ENCODE data around the gene SUPT5H. TPM values are rescaled to one million over a fixed set of nuclear protein-coding genes. Genes with fewer than 3 reads are reported as not detected.

The SUPT5H gene
- polyA plus RNA-seq, 1 donor from 2014 or later, result 92.5 TPM

DNA sequence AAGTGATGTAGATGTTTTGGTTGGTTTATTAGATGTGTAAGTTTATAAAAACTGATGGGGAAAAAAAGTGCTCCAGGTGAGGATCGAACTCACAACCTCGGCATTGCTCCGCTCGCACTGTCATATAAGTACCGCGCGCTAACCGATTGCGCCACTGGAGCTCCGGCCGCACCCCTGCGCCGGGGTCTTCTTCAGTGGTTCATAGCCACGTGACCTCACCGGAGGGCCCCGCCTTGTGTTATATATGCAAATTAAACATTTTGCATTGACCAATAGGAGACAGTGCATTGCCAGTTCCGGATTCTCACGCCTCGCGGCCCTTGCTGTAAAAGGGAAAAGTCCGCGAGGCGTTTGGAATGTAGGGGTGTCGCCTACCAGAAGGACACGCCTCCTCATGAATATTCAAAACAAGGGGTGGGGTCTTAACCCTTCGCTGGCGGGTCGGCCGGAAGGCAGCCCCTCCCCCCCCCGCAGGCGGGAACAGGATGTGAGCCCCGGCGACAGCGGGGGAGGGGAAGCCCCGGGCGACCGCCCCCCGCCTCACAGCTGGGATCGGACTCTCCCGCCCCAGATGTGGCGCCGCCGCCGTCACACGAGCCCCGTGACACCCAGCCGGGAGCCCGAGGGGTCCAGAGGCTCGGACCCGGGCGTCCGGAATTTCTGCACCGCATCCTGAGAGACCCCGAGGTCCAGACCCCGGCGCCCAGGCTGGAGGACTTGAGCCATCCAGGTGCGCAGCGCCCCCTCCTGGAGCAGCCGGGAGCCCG lies 33.1 kb upstream of the SUPT5H start, which contains the start of gene PLEKHG2:
Gene PLEKHG2 (plus strand): TSS at position 570 of the 767 bp plus-strand sequence. CDS start 1,418 bp downstream, outside the sequence.
- Histone ChIP-seq H3K79me2 (replicated peaks; ENCODE audit: insufficient read depth, low read length) (peaks cover 27% of the 10 kb centered on the region), H3K4me3 (ENCODE audit: low read length) (peak within 1 kb of the TSS; percentile 89), H3K9me3 (ENCODE audit: low read length) (no peaks in the 10 kb centered on the region), H3K4me2 (ENCODE audit: low read length) (peak within 1 kb of the TSS; percentile 97), H3K27ac (ENCODE audit: low read length) (peak within 1 kb of the TSS; percentile 99), H3K36me3 (ENCODE audit: insufficient read depth, low read length) (no peaks in the 10 kb centered on the region), H3F3A (ENCODE audit: insufficient read depth, low read length, poor library complexity, severe bottlenecking) (no peaks in the 10 kb centered on the region), H3K9ac (ENCODE audit: low read length) (peak within 1 kb of the TSS; percentile 100), H3K9me2 (ENCODE audit: insufficient read depth, low read length) (no peaks in the 10 kb centered on the region), H3K27me3 (ENCODE audit: insufficient read depth, low read depth, low read length) (peaks cover 34% of the 10 kb centered on the region), H2AFZ (ENCODE audit: low read depth, low read length) (peak within 1 kb of the TSS; percentile 73), H4K20me1 (ENCODE audit: insufficient read depth) (no peaks in the 10 kb centered on the region)
- TF ChIP-seq EZH2 (IDR thresholded peaks at IDR 0.05; ENCODE audit: borderline replicate concordance, insufficient read depth, low read length, poor library complexity, severe bottlenecking) (no peak), POLR2AphosphoS5 (IDR thresholded peaks at IDR 0.05) (peak; percentile 65), SMC3 (conservative IDR thresholded peaks at IDR 0.05; ENCODE audit: poor library complexity) (peak; percentile 38), RAD21 (conservative IDR thresholded peaks at IDR 0.05) (peak; percentile 47), TAF1 (IDR thresholded peaks at IDR 0.05; ENCODE audit: low read depth) (peak; percentile 15), MXI1 (conservative IDR thresholded peaks at IDR 0.05; ENCODE audit: poor library complexity, severe bottlenecking) (peak; percentile 44), EP300 (conservative IDR thresholded peaks at IDR 0.05; ENCODE audit: poor library complexity, severe bottlenecking) (peak; percentile 89)
- TF ChIP-seq, protein P1, sequence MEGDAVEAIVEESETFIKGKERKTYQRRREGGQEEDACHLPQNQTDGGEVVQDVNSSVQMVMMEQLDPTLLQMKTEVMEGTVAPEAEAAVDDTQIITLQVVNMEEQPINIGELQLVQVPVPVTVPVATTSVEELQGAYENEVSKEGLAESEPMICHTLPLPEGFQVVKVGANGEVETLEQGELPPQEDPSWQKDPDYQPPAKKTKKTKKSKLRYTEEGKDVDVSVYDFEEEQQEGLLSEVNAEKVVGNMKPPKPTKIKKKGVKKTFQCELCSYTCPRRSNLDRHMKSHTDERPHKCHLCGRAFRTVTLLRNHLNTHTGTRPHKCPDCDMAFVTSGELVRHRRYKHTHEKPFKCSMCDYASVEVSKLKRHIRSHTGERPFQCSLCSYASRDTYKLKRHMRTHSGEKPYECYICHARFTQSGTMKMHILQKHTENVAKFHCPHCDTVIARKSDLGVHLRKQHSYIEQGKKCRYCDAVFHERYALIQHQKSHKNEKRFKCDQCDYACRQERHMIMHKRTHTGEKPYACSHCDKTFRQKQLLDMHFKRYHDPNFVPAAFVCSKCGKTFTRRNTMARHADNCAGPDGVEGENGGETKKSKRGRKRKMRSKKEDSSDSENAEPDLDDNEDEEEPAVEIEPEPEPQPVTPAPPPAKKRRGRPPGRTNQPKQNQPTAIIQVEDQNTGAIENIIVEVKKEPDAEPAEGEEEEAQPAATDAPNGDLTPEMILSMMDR (IDR thresholded peaks at IDR 0.05; ENCODE audit: poor library complexity, severe bottlenecking), result peak; percentile 95
- TF ChIP-seq, protein P2, sequence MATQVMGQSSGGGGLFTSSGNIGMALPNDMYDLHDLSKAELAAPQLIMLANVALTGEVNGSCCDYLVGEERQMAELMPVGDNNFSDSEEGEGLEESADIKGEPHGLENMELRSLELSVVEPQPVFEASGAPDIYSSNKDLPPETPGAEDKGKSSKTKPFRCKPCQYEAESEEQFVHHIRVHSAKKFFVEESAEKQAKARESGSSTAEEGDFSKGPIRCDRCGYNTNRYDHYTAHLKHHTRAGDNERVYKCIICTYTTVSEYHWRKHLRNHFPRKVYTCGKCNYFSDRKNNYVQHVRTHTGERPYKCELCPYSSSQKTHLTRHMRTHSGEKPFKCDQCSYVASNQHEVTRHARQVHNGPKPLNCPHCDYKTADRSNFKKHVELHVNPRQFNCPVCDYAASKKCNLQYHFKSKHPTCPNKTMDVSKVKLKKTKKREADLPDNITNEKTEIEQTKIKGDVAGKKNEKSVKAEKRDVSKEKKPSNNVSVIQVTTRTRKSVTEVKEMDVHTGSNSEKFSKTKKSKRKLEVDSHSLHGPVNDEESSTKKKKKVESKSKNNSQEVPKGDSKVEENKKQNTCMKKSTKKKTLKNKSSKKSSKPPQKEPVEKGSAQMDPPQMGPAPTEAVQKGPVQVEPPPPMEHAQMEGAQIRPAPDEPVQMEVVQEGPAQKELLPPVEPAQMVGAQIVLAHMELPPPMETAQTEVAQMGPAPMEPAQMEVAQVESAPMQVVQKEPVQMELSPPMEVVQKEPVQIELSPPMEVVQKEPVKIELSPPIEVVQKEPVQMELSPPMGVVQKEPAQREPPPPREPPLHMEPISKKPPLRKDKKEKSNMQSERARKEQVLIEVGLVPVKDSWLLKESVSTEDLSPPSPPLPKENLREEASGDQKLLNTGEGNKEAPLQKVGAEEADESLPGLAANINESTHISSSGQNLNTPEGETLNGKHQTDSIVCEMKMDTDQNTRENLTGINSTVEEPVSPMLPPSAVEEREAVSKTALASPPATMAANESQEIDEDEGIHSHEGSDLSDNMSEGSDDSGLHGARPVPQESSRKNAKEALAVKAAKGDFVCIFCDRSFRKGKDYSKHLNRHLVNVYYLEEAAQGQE (IDR thresholded peaks at IDR 0.05; ENCODE audit: borderline replicate concordance), result peak; percentile 8

DNA sequence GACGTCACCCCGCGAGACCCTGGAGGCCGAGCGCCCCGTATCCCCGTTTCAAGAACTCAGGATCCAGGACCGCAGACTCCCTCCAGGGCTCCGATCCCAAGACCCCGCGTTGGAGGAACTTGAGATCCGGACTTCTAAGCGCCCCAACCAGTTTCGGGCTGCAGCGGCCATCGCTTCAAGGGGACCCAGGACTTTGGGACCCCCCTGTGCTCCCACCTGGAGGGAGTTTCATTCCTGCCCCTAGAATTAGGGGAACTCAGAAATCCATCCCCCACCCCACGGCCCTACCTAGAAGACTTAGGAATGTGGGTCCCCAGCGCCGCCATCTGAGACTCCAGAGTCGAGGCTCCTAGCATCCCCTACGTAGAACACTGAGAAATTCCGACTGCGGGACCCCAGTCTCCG lies 32.5 kb upstream of the SUPT5H start:
- H3K9me2 ChIP-seq (ENCODE audit: insufficient read depth, low read length), result no peaks in the 10 kb centered on the region
- H3K9me3 ChIP-seq (ENCODE audit: low read length), result no peaks in the 10 kb centered on the region
- peak overlapping the region; percentile 99 for H3K27ac ChIP-seq (ENCODE audit: low read length)
- no peak for TF ChIP-seq POLR2AphosphoS5 (IDR thresholded peaks at IDR 0.05)
- peak; percentile 58 for TF ChIP-seq SMC3 (conservative IDR thresholded peaks at IDR 0.05; ENCODE audit: poor library complexity)
- peak; percentile 28 for TF ChIP-seq TAF1 (IDR thresholded peaks at IDR 0.05; ENCODE audit: low read depth)
- TF ChIP-seq, protein P2 (IDR thresholded peaks at IDR 0.05; ENCODE audit: borderline replicate concordance), result peak; percentile 7
- peak overlapping the region; percentile 100 for H3K9ac ChIP-seq (ENCODE audit: low read length)
- H3F3A ChIP-seq (ENCODE audit: insufficient read depth, low read length, poor library complexity, severe bottlenecking), result no peaks in the 10 kb centered on the region
- peaks cover 27% of the 10 kb centered on the region for H3K79me2 ChIP-seq (replicated peaks; ENCODE audit: insufficient read depth, low read length)
- H3K4me2 ChIP-seq (ENCODE audit: low read length), result peak overlapping the region; percentile 48
- H3K4me3 ChIP-seq (ENCODE audit: low read length), result peak overlapping the region; percentile 89
- no peaks in the 10 kb centered on the region for H3K36me3 ChIP-seq (ENCODE audit: insufficient read depth, low read length)
- no peaks in the 10 kb centered on the region for H4K20me1 ChIP-seq (ENCODE audit: insufficient read depth)
- peak overlapping the region; percentile 40 for H2AFZ ChIP-seq (ENCODE audit: low read depth, low read length)
- H3K27me3 ChIP-seq (ENCODE audit: insufficient read depth, low read depth, low read length), result peaks cover 28% of the 10 kb centered on the region

Data from neural cell (in vitro differentiated cells).